OCI-M2 (cell line): ENCODE results near the gene OLFM2.
"Not testable (repeated sequence)": the region's sequence is repeated elsewhere in the genome, so short reads cannot be mapped to it uniquely, and the experiment has no call there.

Source experiments
- DNase-seq: peaks from one replicate; lab custom pipeline; 2025; ENCODE audit not compliant: unreplicated experiment; lab: John Stamatoyannopoulos, UW

The OLFM2 gene

DNA sequence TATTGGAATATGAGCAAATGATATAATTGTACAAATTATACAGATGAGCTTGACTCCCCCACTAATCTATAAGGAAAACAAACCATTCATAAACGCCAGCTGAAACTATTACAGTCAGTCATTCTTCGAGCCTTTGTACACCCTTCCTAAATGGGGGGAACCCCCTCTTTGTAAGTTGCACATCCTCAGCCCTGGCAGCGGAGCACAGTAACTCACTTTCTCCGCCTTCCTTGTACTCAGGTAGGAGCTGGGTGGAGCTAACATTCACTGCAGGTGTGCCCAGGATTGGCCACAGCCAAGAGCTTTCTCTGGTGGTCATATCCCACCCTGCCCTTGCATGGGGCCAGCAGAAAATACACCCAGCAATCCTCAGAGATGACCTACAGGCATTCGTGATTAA, 72.6 kb downstream of the OLFM2 start:
- DNase-seq: no peak

DNA sequence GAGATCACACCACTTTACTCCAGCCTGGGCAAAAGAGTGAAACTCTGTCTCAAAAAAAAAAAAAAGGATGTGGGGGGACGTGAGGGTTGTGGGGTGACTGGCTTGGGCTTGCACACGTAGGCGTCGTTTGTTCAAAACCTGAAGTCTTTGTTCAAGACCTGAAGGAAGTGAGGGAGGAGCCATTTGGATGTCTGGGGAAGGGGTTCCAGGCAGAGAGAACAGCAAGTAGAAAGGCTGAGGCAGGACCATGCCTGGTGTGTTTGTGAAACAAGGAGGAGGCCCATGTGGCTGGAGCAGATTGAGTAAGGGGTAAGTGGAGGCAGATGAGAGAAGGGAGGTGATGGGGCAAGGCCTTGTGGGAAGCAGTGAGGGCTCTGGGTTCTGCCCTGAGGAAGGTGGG, 73.4 kb downstream of the OLFM2 start:
- DNase-seq: no peak

DNA sequence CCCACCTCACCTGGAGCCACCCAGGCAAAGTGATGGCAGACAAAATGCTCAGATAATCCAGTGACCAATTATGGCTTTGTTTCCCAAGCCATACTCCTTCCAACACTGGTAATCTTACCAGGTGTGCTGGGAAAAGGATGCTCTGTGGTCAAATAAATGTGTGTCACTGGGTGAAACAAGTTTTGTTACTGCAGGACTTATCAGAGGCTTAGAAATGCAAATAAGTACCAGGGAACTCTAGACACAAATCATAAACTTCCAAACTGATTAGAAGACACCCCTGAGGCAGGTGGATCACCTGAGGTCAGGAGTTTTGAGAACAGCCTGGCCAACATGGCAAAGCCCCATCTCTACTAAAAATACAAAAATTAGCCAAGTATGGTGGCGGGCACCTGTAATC, 74.8 kb downstream of the OLFM2 start:
- DNase-seq: no peak

DNA sequence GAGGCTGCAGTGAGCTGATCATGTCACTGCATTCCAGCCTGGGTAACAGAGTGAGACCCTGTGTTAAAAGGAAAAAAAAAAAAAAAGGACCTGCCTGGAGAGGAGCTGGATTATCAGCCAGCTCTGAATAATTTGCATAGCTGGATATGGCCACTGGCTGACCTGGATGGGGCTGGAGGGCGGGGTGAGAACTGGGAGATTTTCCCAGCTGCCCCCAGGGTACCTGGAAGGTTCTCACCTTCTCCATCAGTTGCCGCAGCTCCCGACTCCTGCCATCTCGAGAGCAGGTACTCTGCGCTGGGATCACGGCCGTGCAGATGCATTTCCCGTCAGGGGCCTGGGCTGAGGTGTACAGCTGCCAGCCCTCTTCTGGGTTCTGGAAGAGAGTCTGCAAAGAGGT, 75.9 kb downstream of the OLFM2 start:
- DNase-seq: no peak

DNA sequence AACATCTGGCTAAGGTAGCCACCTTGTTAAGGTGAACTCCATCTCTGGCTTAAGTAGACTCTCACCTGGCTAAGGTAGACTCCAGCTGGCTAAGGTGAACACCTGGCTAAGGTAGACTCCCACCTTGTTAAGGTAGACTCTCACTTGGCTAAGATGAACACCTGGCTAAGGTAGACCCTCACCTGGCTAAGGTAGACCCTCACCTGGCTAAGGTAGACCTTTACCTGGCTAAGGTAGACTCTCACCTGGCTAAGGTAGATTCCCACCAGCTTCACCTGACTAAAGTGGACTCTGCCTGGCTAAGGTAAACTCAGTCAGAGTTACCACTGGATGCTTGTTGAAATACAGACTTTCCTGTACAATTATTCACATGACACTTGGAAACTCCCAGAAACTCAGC, 77.5 kb downstream of the OLFM2 start:
- DNase-seq: no peak

DNA sequence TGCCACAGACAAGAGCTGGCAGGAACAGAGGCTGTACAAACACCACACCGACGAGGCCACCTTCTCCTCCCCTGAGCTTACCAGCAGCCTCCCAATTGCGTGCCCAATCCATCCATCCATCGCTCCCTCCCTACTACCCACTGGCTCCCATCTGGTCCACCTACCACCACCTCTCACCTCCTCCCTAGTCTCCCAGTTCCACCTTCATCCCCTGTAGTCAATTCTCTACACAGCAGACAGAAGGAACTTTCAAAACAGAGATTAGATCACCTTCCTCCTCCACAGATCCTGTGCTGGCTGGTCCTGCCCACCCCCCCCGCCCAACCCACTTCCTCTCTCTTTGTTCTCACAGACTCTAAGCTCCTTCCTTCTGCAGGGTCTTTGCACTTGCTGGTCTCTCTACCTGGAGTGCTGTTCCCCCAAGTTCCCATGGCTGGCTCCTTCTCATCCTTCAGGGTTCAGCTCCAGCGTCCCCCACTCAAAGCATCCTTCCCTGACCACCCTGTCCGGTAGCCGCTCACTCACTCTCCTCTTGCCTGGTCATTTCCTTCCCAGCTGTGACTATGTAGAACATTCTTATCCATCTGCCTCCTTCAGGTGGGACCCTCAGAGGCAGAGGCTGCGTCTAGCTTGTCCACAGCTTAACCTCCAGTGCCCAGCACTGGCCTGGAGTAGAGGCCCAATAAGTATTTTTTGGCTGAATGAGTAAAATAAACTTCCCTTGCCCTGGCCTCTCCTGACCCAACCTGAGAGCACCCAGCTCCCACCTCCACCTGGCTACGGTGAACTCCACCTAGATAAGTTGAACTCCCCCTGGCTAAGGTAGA, 78.2 kb downstream of the OLFM2 start:
- no peak for DNase-seq

DNA sequence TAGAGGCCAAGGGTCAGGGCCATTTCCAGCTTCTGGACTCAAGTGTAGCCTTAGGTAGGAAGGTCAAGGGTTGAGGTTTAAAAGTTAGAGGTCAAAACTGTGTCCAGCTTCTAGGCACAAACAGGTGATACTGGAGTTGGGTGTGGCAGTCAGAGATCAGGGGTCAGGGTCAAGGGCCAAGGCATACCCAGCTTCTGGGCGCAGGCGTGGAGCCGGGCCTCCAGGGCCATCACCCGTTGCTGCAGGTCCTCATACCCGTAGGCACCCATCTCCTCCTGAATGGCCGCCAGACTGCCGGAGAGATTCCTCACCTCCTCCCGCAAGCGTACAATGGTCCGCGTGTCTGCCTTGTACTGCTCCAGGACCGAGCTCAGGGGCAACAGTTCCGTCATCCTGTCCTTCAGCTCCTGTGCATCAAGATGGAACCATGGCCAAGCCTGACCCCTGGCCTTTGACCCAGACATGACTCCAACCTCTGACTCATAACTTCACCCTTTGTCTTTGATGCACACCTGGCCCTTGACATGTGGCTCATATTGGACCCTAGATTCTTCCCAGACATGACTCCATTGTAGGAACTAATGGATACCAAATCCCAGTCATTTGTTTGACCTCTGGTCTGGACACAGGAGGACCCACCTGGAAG, 79.1 kb downstream of the OLFM2 start:
- no peak for DNase-seq

DNA sequence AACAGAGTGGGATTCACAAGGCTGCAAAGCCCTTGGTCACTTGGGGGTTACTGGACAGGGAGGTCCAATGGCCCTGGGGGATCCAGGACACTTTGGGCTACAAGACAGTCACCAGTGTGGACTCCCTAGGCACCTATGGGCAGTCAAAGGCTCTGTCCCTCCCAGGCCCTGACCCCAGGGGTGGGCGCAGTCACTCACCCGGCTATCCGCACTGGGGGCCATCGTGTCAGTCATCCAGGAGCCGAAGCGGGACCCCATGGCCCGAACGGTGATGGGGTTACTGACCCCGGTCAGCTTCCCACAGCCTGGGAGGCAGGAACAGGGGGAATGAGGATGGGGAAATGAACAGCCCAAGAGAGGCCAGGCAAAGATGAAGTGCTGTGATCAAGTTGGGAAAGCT, 79.7 kb downstream of the OLFM2 start:
- DNase-seq: no peak

DNA sequence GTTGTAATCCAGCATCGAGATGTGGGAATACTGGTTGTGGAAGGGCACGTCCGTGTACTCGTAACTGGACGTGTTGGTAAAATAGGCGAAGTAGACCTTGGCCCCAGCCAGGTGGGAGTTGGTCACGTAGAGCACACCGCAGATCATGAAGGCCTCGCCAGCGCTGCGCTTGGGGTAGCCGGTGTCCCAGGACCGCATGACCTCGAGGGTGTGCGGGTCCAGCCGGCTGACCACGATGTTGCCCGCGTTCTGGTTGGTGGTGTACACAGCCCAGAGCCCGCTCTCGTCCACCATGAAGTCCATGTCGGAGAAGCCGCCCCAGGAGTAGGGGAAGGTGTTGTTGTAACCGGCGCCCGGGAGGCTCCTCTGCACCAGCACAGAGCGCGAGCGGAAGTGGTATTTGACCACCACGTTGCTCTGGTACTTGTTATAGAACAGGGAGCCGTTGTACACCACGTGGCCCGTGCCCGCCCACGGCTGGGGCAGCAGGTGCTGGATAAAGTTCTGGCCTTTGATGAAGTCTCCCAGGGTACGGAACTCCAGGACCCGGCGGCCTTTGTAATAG, 82.0 kb downstream of the OLFM2 start:
- no peak for DNase-seq

DNA sequence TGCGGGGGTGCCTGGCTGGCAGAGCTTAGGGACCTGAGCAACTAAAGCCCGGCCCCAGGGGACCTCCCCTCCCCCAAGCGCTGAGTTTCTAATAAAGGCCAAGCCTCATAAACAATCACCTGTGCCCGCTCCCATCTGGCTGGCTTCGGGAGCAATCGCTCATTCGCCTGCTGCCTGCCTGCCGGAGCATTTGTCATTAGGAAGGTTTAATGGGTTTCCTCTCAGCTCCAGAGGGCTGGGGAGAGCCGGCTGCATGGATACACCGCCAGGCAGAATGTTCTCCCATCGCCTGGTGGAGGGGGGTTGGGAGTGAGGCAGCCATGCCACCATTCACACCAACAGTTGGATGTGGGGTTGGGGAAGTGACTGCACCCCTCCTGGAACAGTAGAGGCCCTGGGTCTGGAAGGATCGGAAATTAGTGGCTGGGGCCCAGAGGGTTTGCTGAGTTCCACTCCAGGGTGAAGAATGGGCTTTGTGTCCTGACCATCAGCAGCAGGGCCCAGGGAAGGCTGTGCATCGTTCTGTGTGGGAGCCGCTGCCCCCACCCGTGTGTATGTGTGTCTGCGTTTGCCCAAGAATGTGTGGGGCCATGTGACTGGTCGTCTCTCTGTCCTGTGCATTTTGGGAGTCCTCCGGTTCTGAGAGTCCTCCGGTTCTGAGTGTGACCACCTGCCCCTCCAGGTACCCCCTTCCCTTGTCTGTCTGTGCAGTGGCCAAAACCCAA, 85.9 kb downstream of the OLFM2 start:
- no peak for DNase-seq

DNA sequence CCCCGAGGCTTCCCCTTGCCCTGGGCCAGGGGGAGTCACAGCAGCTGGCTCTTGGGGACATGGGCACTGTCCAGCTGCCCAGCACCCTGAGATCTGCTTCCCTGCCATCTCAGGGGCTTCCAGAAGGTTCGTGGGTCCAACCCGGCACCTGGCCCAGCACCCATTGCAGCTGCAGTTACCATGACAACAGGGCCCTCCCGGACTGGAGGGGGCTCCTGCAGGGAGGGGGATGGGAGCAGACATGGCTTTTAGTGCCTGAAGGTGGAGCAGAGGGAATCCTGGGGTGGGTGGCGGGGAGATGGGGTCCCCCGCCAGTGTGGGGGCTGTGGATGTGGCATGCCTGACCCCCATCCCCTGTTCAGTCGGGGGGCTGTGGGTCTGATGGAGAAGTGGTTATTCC, 86.5 kb downstream of the OLFM2 start:
- no peak for DNase-seq

DNA sequence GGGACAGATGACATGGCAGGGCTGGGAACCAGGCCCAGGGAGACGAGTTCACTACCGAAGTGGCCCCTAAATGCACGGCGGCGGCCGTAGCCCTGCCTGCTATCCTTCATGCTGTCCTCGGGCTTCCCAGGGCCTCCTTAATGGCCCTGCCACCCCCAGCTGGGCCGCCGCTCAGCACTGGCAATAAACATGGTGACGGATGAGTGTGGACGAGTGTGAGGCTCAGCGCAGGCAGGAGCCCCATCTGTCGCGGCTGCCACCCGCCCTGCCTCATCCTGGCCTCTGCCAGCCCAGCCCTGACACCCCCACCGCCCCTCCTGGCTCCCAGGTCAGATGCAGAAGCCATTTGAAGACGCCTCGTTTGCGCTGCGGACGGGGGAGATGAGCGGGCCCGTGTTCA, 87.6 kb downstream of the OLFM2 start:
- DNase-seq: no peak

DNA sequence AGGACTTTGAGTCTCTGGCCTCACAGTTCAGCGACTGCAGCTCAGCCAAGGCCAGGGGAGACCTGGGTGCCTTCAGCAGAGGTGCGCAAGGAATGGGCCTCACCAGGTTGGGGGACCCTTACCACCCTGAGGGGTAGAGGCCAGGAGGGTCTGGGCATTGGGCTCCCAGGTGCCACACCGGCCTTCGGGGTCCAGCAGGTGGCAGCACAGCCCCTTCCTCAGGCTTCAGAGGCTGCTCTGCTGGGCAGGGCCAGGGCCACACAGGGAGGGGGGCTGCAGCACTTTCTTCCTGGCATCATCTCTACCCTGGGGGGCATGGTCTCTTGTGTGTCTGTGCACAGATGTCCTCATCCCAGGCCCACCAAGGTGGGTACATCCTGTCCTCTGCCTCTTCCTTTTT, 88.3 kb downstream of the OLFM2 start:
- no peak for DNase-seq

DNA sequence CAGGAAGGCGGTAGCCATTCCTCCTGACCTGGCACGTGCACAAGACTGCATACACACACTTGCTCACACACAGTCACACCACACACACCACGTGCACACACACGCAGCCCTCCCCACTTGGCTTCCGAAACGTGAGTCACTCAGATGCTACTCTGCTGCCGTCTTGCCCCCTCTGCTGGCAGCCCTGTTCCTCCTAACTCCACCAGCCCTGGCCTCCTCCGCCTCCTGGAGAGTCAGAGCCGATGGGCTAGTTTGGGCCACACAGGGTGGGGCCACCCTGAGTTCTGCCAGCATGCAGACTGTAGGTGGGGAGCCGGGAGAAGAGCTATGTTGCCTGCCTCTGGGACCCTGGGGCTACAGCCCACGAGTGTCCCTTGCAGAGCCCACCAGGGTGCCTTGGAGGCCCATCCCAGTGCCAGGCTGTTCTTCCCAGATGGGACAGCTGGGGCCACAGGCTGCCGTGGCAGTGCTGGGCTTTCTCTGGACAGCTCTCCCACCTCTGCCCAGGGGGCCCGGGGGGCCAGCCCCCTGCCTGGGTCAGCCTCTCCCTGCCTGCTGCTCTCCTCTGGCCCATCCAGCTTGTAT, 89.1 kb downstream of the OLFM2 start:
- no peak for DNase-seq

DNA sequence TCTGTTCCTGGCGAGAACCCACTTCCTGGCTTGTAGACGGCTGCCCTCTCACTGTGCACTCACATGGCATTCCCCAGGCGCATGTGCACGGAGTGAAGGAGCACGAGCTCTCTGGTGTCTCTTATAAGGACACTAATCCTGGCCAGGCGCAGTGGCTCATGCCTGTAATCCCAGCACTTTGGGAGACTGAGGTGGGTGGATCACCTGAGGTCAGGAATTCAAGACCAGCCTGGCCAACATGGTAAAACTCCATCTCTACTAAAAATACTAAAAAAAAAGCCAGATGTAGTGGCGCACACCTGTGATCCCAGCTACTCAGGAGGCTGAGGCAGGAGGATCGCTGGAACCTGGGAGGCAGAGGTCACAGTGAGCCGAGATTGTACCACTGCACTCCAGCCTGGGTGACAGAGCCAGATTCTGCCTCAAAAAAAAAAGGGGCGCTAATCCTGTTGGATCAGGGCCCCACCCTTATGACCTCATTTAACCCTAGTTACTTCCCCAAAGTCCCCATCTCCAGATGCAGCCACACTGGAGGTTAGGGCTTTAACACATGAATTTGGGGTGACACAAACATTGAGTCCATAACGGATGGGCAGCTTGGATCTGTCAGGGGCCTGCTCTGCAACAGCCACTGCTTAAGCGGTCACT, 92.6 kb downstream of the OLFM2 start:
- not testable (repeated sequence) for DNase-seq

DNA sequence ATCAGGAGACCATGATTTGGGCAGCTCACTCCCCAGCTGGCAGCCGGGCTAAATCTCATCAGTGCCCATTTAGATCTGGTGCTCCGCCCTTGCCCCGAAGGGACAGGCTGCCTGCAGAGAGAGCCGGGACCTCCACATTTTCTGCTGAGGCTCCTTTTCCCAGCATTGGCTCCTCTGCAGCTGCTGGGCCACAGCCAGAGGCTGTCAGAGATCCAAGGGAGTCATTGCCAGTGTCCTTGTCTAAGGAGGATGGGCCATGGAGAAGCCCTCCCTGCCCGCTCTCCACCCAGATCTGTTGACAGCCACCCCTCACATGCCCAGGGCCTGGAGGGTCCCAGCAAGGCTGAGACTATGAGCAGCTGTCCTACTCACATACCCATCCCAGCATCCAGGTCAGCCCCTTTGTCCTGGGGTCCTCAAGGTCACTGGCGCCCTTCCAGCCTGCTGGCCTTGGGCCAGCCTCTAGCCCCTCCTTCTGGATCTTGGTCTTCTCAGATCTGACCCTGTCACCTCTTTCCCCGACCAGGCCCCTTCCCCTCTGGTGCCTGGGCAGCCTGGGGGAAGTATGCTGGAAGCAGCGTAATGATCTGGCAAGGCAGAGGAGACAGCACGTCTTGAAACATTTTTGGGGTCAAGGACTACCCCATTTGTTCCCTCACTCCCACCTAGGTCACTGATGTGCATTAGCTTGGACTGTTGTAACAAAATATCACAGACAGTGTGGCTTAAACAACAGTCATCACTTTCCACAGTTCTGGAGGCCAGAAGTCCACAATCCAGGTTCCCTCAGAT, 93.3 kb downstream of the OLFM2 start:
- no peak for DNase-seq

DNA sequence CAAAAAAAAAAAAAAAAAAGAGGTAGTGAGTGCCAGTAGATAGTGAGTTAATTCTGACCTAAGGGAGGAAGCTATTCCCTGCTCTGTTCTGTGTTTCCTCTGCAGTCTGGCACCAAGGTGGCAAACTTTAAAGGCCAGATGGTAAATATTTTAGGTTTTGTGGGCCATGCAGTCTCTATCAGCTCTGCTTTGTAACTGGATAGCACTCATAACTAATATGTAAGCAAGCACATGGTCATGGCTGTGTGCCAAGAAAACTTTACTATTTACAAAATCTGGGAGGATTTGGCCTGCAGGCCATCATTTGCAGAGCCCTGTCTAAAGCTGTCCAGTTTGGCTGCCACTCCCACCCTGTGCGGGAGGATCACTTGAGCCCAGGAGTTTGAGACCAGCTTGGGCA, 96.9 kb downstream of the OLFM2 start:
- no peak for DNase-seq

DNA sequence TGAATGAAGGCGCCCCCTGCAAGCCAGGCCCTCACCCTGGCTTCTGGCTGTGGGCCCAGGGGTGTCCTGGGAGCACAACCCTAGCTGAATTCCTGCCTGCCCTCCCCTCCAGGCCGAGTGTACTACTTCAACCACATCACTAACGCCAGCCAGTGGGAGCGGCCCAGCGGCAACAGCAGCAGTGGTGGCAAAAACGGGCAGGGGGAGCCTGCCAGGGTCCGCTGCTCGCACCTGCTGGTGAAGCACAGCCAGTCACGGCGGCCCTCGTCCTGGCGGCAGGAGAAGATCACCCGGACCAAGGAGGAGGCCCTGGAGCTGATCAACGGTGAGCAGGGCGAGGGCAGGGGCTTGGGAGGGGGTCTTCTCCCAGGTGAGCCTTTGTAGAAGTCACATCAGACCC, 98.0 kb downstream of the OLFM2 start:
- DNase-seq: no peak

DNA sequence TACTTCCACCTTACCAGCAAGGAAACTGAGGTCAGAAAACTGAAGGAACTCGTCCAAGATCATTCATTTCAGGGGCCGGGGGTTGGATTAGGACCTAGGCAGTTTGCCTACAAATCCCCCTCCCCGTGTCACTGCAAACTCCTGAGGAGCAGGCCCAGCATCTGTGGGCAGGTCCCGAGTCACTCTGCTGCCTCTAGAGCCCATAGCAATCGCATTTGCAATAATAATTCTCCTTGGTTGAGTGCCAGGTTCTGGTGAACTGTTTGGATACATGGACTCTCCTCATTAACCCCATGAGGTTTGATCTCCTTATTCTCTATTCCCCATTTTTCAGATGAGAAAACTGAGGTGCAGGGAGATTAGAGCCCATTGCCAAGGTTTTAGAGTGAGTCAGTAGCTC, 100.3 kb downstream of the OLFM2 start:
- DNase-seq: no peak

DNA sequence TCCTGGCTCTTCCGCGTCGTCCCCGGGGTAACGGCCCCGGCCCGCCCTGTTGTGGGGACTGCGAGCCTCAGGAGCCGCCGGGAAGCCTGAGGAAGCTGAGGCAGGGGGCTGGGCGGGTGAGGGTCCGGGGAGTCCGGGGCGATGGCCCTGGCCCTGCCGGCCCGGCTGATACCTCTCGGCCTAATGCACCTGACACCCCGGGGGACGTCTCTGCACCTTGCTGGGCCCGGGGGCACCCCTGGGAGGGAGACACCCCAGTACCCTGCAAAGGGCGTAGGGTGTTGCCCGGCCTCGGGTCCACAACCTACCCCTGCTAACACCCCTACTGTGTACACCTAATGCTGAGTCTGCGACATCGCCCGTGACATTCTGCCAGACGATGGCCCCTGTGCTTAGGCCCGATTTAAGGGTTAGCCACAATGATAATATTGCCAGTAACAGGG, 100.8 kb downstream of the OLFM2 start:
- DNase-seq: no peak
